Peyer's patch (tissue), 4 donors: ENCODE results near the gene MACROH2A1.

Source experiments
- POLR2A ChIP-seq, 2 donors: fragments of 450-650 bp; IDR thresholded peaks; one replicate each; pipeline ENCODE4 v1.5.1; 2017; ENCODE audit warnings: antibody characterized with exemption in 2 of 2, mild to moderate bottlenecking in 2 of 2, moderate library complexity in 2 of 2
- TF ChIP-seq, protein P1 (sequence below), 6 experiments: fragments of 450-650 bp in 4 of 6; fragments of 200-600 bp in 2 of 6; sonication (generic) in 1 of 6; IDR thresholded peaks; one replicate each; pipeline ENCODE4 v1.5.1; 2017 to 2019; ENCODE audit warnings: antibody characterized with exemption in 6 of 6, mild to moderate bottlenecking in 3 of 6, moderate library complexity in 1 of 6

DNA sequence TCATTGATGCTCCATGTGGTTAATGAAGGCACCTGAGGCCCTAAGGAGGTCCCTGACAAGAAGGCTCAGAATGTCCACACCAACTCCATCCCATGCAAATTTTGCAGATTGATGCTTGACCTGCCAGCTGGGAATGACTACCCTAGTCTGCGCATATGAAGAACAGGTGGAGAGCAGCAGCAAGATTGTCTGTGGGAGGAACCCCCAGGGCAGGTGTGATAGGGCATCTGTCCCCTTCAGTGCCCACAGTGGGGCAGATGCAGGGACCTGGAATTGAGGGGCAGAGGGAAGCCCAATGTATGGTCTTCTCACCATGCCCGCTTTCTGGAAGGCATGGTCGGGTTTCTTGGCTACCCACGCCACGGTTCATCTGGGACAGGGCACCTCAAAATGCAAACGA lies 79.6 kb downstream of the MACROH2A1 start:
- no peak for TF ChIP-seq POLR2A (IDR thresholded peaks at IDR 0.05)
- TF ChIP-seq, protein P1, sequence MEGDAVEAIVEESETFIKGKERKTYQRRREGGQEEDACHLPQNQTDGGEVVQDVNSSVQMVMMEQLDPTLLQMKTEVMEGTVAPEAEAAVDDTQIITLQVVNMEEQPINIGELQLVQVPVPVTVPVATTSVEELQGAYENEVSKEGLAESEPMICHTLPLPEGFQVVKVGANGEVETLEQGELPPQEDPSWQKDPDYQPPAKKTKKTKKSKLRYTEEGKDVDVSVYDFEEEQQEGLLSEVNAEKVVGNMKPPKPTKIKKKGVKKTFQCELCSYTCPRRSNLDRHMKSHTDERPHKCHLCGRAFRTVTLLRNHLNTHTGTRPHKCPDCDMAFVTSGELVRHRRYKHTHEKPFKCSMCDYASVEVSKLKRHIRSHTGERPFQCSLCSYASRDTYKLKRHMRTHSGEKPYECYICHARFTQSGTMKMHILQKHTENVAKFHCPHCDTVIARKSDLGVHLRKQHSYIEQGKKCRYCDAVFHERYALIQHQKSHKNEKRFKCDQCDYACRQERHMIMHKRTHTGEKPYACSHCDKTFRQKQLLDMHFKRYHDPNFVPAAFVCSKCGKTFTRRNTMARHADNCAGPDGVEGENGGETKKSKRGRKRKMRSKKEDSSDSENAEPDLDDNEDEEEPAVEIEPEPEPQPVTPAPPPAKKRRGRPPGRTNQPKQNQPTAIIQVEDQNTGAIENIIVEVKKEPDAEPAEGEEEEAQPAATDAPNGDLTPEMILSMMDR (IDR thresholded peaks at IDR 0.05): no peak
